NCI-H1694 treated with DMSO at 0.1 percent for 48 hours (cell line): Measurements from ENCODE around the gene CRNKL1.
"Not testable (repeated sequence)": the region's sequence is repeated elsewhere in the genome, so short reads cannot be mapped to it uniquely, and the experiment has no call there.

Experiments
- DNase-seq: peaks from one replicate; lab custom pipeline; 2025; lab: John Stamatoyannopoulos, UW

CRNKL1 gene

DNA sequence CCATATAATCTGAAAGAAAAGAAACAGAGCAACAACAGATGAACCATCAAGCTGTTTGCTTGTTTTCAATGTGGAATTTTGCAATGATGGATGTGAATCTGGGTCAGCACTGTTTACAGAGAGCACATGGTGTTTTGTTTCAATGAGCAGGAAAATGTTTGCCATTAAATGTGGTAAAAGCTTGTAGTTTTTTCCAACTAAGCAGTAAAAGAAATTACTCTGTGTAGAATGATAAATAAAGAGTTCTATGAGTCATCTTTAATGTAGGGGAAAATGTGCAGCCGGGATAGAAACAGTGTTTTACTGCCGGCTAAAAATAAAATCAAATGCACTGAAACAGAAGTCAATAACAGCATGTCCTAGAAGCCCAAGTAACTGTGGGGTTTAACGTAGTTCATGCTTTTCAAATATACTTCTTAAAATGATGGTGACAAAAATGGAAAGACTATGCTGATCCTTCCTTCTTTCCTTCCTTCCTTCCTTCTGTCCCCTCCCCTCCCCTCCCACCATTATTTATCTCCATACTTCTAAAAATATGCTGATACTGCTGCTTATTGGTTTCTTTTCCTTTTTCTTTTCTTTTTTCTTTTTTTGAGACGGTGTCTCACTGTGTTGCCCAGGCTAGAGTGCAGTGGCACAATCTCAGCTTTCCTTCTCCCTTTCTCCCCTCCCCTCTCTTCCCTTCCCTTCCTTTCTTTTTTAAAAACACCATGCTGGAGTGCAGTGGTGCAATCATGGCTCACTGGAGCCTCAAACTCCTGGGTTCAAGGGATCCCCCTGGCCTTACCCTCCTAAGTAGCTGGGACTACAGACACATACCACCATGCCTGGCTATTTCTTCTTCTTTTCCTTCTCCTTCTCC lies 41.4 kb downstream of the CRNKL1 start:
- peak; percentile 93 for DNase-seq

- DNase-seq, result no peak
These were observed 42.4 kb downstream of the CRNKL1 start for GRCh38 chr20:20009784-20010253.

DNA sequence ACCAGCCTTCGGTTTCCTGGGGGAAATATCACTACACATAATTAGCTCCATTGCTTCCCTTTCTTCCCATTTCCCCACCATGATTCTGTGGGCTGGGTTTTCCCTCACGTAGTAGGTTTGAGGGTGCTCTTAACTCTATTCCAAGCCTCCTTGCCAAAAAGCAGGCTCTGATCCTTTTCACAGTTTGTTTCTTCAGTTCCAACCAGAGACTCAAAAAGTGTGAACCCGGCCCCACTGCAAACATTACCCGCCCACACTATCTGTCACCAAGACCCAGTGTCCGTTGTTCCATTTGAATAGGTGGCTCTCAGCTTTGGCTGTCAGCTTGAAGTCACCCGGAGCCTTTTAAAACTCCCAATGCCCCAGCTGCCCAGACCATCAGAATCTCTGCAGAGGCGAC lies 46.9 kb downstream of the CRNKL1 start:
- DNase-seq, result no peak

- not testable (repeated sequence) for DNase-seq
These were observed 48.3 kb downstream of the CRNKL1 start for GRCh38 chr20:20003955-20004322.

DNA sequence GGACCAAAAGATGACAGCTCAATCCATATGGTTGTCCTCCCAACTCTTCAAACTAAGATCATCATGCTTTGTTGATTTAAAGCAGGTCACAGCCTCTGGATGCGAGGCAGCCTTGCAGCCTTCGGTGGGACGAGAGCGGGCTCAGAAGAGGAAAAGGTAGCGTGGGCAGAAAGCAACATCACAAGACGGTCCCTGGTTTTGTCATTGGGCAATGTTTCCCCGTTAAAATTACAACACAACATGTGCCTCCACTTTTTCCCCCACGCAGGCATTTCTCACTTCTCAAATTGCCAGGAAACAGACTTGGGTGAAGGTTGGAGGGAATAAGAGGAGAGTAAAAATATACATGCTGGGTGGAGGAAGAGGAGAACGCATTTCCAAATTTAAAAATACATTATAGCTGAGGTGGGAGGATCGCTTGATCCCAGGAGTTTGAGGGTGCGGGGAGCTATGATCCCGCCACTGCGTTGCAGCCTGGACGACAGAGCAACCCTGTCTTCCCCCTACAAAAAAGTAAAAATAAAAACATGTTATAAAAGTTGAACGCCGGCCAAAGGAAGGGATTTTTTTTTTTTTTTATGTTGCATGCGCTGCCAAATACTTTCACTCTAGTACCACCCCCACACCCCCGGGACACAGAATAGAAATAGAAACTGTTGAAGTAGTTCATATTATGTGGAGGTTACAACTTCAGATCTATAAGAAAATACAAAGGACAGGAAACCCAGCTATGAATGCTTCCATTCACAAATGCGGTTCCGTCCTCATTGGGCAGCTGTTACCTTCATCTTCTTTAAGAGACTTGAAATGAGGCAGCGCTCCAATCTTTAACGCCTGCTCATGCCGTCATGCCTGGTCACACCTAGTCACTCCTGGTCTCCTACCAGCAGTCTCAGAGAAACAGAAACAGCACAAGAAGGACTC lies 49.0 kb downstream of the CRNKL1 start:
- DNase-seq, result no peak

- DNase-seq, result no peak
These were observed 49.9 kb downstream of the CRNKL1 start for GRCh38 chr20:20002101-20002998.

- DNase-seq, result no peak
These were observed 51.9 kb downstream of the CRNKL1 start for GRCh38 chr20:20000211-20000968.

DNA sequence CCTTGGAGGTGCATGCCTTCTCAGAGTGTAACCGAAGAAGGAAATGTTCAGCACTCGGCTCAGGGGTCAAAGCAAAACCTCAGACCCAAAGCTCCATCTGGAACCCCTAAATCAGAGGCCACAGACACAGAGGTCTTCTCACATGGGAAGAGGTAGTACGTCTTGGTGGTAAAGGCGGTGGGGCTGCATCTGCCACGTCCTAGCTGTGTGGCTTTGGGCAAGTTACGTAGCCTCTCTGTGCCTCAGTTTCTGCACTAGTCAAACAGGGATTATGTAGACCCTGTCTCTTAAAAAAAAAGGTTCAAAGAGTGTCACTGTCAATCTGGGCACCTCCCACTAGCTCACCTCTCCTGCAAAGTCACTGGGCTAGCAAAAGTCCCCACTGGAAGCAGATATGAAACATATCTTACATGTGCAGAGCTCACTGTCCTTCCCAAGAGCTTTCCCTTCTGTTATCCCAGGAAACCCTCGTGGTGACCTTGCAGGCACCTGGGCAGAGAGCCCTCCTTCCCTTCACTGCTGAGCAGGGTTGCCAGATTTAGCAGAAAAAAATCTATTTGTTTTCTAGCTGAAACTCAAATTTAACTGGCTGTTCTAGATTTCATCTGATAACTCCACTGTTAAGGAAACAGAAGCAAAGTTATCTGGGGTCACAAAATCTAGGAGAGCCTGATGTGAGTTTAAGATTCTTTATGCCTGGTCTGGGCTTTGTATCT lies 53.1 kb downstream of the CRNKL1 start:
- DNase-seq, result no peak

DNA sequence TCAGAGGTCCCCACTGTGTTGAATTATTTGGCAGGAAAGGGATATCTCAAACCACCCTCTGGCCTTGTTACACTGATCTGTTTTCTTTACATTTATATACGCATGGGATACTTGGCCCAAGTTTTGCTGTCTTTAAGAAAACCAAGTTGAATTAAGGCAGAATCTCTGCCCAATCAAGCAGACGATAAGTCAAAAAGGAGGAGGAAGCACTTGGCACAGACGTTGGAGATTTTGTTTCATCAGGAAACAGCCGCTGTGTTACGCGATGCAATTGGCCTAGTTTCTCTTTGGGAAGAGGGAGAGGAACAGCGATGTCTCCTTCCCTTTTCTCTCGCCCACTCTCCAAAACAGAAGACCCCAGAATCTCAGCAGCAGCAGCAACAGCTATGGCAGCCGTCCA lies 55.3 kb downstream of the CRNKL1 start:
- no peak for DNase-seq

- DNase-seq, result no peak
These were observed 56.0 kb downstream of the CRNKL1 start for GRCh38 chr20:19996222-19996621.

DNA sequence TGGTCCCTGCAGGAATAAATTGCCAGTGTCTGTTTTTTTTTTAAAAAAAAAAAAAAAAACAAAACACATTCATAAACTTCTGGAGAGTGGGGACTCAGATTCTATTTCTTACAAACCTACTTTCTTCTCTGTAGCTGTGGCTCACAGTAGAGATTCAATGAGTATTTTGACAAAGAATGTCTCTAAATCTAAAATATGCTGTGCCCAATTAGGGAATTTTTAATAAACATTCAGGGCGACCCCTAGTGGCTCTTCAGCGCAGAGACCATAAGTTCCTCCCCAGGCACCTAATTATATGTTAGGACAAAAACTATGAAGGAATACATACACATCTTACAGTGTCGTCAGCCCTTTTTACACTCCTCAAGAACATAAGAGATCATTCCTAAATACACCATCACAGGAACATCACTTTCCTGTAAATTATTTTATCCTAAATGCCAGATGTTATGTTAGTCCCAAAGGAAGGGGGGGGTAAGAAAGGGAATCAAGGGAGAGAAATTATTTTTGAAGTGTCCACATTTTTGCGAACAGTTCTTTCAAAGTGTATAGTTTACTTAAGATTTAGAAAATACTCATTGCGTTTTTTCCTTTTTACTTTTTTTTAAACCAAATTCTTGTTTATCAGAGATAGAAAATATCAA lies 56.9 kb downstream of the CRNKL1 start:
- DNase-seq, result peak; percentile 65

GRCh38 chr20:19993958-19994669 lies 58.2 kb downstream of the CRNKL1 start:
- no peak for DNase-seq

DNA sequence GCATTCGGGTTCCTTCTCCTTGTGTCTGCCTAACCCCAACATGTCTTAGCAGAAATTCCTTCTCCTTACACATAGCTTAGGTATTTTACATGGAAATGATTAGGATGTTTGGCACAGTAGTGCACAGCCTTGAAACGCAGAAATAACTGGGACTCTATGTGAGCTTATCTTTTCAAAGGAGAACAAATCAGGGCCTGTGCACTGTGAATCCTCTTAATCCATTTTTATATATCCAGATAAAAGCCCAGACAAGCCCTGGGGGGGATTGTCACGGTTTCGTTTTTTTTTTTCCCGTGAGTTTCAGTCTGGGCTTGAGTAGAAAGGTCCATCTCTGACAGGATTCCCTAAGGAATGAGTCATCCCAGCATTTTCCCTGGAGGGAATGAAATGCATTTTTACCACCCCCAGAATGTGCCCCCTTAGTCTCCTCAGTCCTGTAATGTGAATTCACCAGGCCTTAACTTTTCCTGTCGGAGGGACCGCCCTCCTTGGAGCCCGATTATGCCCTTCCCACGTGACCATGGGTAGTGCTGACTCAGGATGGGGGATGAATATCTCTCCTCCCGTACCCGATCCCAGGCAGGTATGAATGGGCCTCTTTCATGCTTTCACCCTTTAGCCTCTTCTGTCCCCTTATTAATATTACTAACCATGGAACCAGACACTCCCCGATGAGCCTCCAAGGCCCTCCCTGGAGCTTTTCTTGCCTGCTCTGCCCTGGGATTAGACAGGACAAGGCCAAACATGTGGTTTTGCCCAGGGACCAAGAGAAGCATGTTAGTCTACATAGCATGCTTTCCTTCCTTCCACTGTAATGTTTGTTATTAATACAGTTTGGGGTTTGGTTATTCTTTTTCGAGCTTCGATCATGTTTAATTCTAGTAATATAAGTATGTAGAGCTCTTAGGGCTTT lies 59.0 kb downstream of the CRNKL1 start:
- DNase-seq, result no peak

- DNase-seq, result no peak
These were observed 60.4 kb downstream of the CRNKL1 start for GRCh38 chr20:19991854-19992253.

DNA sequence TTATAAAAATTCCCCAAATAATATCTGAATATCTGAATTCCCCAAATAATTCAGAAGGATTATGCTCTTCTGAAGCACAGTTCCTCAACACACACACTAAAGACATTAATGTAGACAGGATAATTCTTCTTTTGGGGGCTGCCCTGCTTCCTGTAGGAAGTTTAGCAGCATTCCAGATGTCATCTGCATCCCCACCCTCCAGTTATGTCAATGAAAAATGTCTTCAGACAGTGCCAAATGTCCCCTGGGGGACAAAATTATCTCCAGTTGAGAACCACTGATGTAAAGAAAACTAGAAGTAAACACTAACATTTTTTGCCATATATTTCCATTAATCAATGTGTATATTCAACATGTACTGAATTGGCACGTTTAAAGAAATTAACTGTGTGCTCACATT lies 61.0 kb downstream of the CRNKL1 start:
- no peak for DNase-seq

DNA sequence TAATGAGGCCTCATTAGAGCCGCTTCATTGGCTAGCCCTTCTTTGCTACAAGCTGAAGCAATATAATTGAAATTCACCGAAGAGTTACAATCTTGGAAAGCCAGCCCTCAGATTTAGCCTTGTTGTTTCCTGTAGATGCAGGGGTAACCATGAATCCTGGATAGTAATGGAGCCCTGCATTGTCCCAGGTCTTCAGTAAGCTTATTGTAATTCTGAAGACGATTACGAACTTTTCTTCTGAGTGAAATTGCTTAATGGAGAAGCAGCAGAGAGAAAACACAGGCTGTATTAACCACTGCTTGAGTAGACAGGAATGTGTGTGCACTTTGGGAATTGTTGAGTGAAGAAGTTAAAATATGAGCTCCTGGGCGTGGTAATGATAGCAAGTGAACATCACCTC lies 61.4 kb downstream of the CRNKL1 start:
- DNase-seq, result no peak

- no peak for DNase-seq
These were observed 65.2 kb downstream of the CRNKL1 start for GRCh38 chr20:19987046-19987445.

DNA sequence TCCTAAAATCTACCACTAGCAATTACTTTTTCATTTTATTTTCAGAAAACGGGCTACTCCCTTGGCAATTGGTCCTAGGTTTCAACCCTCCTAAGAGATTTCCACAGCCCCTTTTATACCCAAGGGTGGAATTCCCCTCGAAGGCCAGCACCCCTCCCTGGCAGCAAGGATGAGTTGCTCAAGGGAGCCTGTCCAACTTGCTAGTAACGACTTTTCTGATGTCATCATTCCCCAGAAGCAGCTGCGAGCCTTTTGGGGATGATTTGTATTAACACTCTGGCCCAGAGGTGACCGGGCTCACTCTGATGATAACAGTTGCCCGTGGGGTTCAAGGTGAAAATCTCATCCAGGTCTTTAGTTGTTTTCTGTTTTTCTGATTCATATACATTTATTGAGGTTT lies 65.8 kb downstream of the CRNKL1 start:
- no peak for DNase-seq
